GM12878 (cell line): ENCODE measurements around the gene SCGB3A2. TPM values are rescaled to one million over a fixed set of nuclear protein-coding genes. Genes with fewer than 3 reads are reported as not detected.

Experiments used
- ATAC-seq: fragments of 200-7000 bp; cut with Tn5 transposase; 3 replicates; pipeline ENCODE4 v1.9.1; 2020; ENCODE audit warnings: mild to moderate bottlenecking, moderate library complexity
- BruUV-seq: library from RNA; stranded (reverse); fragments of 400-500 nt; replicated peaks from 2 replicates; lab custom pipeline; 2021; lab: Mats Ljungman, UMichigan
- CTCF ChIA-PET: fragments of 300-600 bp; sonication (Branson Sonifier 250); formaldehyde crosslinking; extraction: SDS; loops from one replicate; lab custom pipeline; 2021; ENCODE audit warnings: inconsistent platforms; lab: Yijun Ruan, JAX
- POLR2A ChIA-PET: fragments of 350-600 bp; formaldehyde crosslinking; extraction: SDS; loops from one replicate; lab custom pipeline; 2021; ENCODE audit warnings: inconsistent platforms; lab: Charles Lee
- RAD21 ChIA-PET: fragments of 300-600 bp; sonication (Branson Sonifier 250); formaldehyde crosslinking; loops from one replicate; lab custom pipeline; 2023; ENCODE audit warnings: antibody characterized with exemption; ENCODE audit not compliant: unreplicated experiment; lab: Charles Lee
- SMC1A ChIA-PET: fragments of 300-600 bp; sonication (Branson Sonifier 250); formaldehyde crosslinking; loops from one replicate; lab custom pipeline; 2023; ENCODE audit not compliant: unreplicated experiment, uncharacterized antibody; lab: Charles Lee
- DNase-seq: peaks from one replicate; pipeline ENCODE4 v3.0.0-alpha.2; 2011; ENCODE audit warnings: low read depth, low spot score
- FAIRE-seq: peaks from 3 replicates; lab custom pipeline; 2011; peaks lifted over from hg19 to GRCh38; lab: Jason Lieb, UNC
- H2AFZ ChIP-seq: 2 replicates; pipeline ENCODE4 v1.6.0; 2011; ENCODE audit warnings: low read depth, low read length, control low read depth; ENCODE audit not compliant: control insufficient read depth
- H3K27ac ChIP-seq: 2 replicates; pipeline ENCODE4 v1.5.1; 2011; ENCODE audit warnings: control low read depth; ENCODE audit not compliant: control insufficient read depth, insufficient read depth
- H3K27me3 ChIP-seq, 2 experiments: replicated peaks in 1 of 2; 2 replicates each; pipeline versions ENCODE4 v1.6.0 to v1.6.1; 2011; ENCODE audit warnings: low read length in 1 of 2; ENCODE audit not compliant: control insufficient read depth in 2 of 2, insufficient read depth in 2 of 2
- H3K36me3 ChIP-seq, 2 experiments: 2 replicates each; pipeline ENCODE4 v1.5.1; 2011; ENCODE audit warnings: low read length in 1 of 2; ENCODE audit not compliant: control insufficient read depth in 2 of 2, insufficient read depth in 2 of 2
- H3K4me1 ChIP-seq: 2 replicates; pipeline ENCODE4 v1.6.1; 2011; ENCODE audit warnings: mild to moderate bottlenecking, low read length, moderate library complexity, mixed read lengths; ENCODE audit not compliant: control insufficient read depth, insufficient read depth
- H3K4me2 ChIP-seq: 2 replicates; pipeline ENCODE4 v1.6.0; 2011; ENCODE audit warnings: control low read depth; ENCODE audit not compliant: control insufficient read depth, insufficient read depth
- H3K4me3 ChIP-seq: fragments of 200-600 bp; sonication (generic); 2 replicates; pipeline ENCODE4 v1.5.1; 2016
- H3K79me2 ChIP-seq: 2 replicates; pipeline ENCODE4 v1.6.0; 2011; ENCODE audit warnings: low read length; ENCODE audit not compliant: control insufficient read depth, insufficient read depth
- H3K9ac ChIP-seq: 2 replicates; pipeline ENCODE4 v1.8.0; 2011; ENCODE audit warnings: low read length, control low read depth, mixed read lengths; ENCODE audit not compliant: control insufficient read depth, insufficient read depth
- H3K9me3 ChIP-seq: replicated peaks from 3 replicates; pipeline ENCODE4 v1.5.1; 2011; ENCODE audit warnings: mild to moderate bottlenecking, low read length; ENCODE audit not compliant: control insufficient read depth, insufficient read depth
- H4K20me1 ChIP-seq: 2 replicates; pipeline ENCODE4 v1.6.0; 2011; ENCODE audit not compliant: control insufficient read depth, insufficient read depth
- CBFB ChIP-seq: IDR thresholded peaks from 2 replicates; pipeline ENCODE4 v1.6.1; 2016; ENCODE audit warnings: antibody characterized with exemption, low read depth
- CUX1 ChIP-seq: IDR thresholded peaks from 2 replicates; pipeline ENCODE4 v1.6.1; 2012; ENCODE audit warnings: improper control_type of control experiment, low read depth, low read length; ENCODE audit not compliant: insufficient replicate concordance
- ETV6 ChIP-seq, 2 experiments: fragments of 450-650 bp in 1 of 2; IDR thresholded peaks in 1 of 2; conservative IDR thresholded peaks in 1 of 2; 2 replicates each; pipeline ENCODE4 v1.6.1; 2014; ENCODE audit warnings: antibody characterized with exemption in 1 of 2, borderline replicate concordance in 1 of 2, low read depth in 1 of 2, mild to moderate bottlenecking in 1 of 2, moderate library complexity in 1 of 2
- RUNX3 ChIP-seq: IDR thresholded peaks from 2 replicates; pipeline ENCODE4 v1.6.1; 2012; ENCODE audit warnings: low read length, inconsistent platforms
- USF2 ChIP-seq: IDR thresholded peaks from 2 replicates; pipeline ENCODE4 v1.6.1; 2011; ENCODE audit warnings: low read depth, low read length, improper control_type of control experiment, borderline replicate concordance
- ZNF217 ChIP-seq: fragments of 450-650 bp; IDR thresholded peaks from 2 replicates; pipeline ENCODE4 v1.6.1; 2017; ENCODE audit warnings: antibody characterized with exemption, mild to moderate bottlenecking
- ZNF274 ChIP-seq: IDR thresholded peaks from one replicate; pipeline ENCODE4 v1.8.0; 2011; ENCODE audit not compliant: insufficient read length, insufficient read depth
- WGBS: methylation state at CpG from one replicate; pipeline ENCODE4 v1.1.6; 2016; ENCODE audit warnings: low lambda C conversion rate; ENCODE audit not compliant: insufficient replicate concordance, insufficient coverage; ENCODE audit errors: missing lambda C conversion rate; 5-methylcytosine and 5-hydroxymethylcytosine counted together
- in situ Hi-C: fragments of 300-500 bp; cut with MboI; formaldehyde crosslinking; loops from 9 replicates; pipeline ENCODE4 v1.14.3; 2018; ENCODE audit warnings: mixed read lengths
- intact Hi-C: fragments of 100-400 bp; cut with micrococcal nuclease; formaldehyde crosslinking; loops from one replicate; pipeline ENCODE4 v1.14.2; 2022; ENCODE audit not compliant: unreplicated experiment
- polyA plus RNA-seq, 11 experiments: library from polyadenylated mRNA; depleted of rRNA in 4 of 11; unstranded in 6 of 11; stranded (reverse) in 5 of 11; fragments of >200 nt; fragmentation: Nextera tagmentation in 4 of 11; fragmentation: Illumina TruSeq in 1 of 11; extraction: Ambion mirVana in 4 of 11; extraction: Trizol in 1 of 11; gene quantifications; 1 replicate in 1 of 11; 2 replicates in 10 of 11; pipeline versions ENCODE4 v1.2.1 to v1.2.3, GENCODE V29; 2011 to 2016; ENCODE audit warnings: inconsistent platforms in 2 of 11, missing spikeins in 2 of 11, low read depth in 1 of 11
- total RNA-seq, 4 experiments: library from RNA; depleted of rRNA in 3 of 4; stranded (reverse); fragments of >200 nt in 3 of 4; fragmentation: Illumina TruSeq in 1 of 4; extraction: Trizol in 1 of 4; gene quantifications; 2 replicates each; pipeline versions ENCODE4 v1.2.1 to v1.2.3, GENCODE V29; 2013 to 2021
- TF ChIP-seq, protein P1 (sequence below): fragments of 450-650 bp; IDR thresholded peaks from 2 replicates; pipeline ENCODE4 v1.6.1; 2017; ENCODE audit warnings: mild to moderate bottlenecking, moderate library complexity
- TF ChIP-seq, protein P2 (sequence below): fragments of 450-650 bp; IDR thresholded peaks from 2 replicates; pipeline ENCODE4 v1.6.1; 2016; ENCODE audit warnings: mild to moderate bottlenecking, moderate library complexity, borderline replicate concordance

The SCGB3A2 gene
- total and polyA plus RNA-seq, 10 of the 15 experiments (the other 5 are each of a cell fraction or from before 2014, with no cell fraction given) = 0.24 TPM; not detected in 9

- H3K27ac ChIP-seq = no peak overlapping the region
- no peaks in the 10 kb centered on the region for H3K79me2 ChIP-seq
- ChIA-PET SMC1A (interaction anchor here (1.2 to 1.3 kb wide), 2 partner anchors 13 to 23 kb away, joined by 3 to 7 read pairs; no protein-coding TSS in a partner anchor), CTCF (interaction anchor here (1.2 to 2.5 kb wide), 3 partner anchors 10 to 14 kb away, joined by 4 to 9 read pairs (median 7); no protein-coding TSS in a partner anchor), RAD21 (no interaction called here), POLR2A (no interaction called here)
- intact Hi-C loops (no loop called here), in situ Hi-C loops (no loop called here)
- no peaks in the 10 kb centered on the region for H3K27me3 ChIP-seq
- no peak for DNase-seq
- ATAC-seq = no peak
- H3K4me2 ChIP-seq = no peak overlapping the region
- no peak for FAIRE-seq
- H3K4me1 ChIP-seq = no peaks in the 10 kb centered on the region
- no peaks in the 10 kb centered on the region for H4K20me1 ChIP-seq
- no TSS peak for BruUV-seq
- H3K9me3 ChIP-seq = no peaks in the 10 kb centered on the region
- no peak overlapping the region for H3K9ac ChIP-seq
- H2AFZ ChIP-seq = no peak overlapping the region
- no peak overlapping the region for H3K4me3 ChIP-seq
- WGBS = 70% methylated on average over 4 of the region's 4 CpGs
- no peaks in the 10 kb centered on the region for H3K36me3 ChIP-seq
- no peak for TF ChIP-seq CUX1
- TF ChIP-seq ZNF217 = no peak
- TF ChIP-seq RUNX3 = no peak
- no peak for TF ChIP-seq CBFB
- TF ChIP-seq ZNF274 = no peak
- TF ChIP-seq, protein P1, sequence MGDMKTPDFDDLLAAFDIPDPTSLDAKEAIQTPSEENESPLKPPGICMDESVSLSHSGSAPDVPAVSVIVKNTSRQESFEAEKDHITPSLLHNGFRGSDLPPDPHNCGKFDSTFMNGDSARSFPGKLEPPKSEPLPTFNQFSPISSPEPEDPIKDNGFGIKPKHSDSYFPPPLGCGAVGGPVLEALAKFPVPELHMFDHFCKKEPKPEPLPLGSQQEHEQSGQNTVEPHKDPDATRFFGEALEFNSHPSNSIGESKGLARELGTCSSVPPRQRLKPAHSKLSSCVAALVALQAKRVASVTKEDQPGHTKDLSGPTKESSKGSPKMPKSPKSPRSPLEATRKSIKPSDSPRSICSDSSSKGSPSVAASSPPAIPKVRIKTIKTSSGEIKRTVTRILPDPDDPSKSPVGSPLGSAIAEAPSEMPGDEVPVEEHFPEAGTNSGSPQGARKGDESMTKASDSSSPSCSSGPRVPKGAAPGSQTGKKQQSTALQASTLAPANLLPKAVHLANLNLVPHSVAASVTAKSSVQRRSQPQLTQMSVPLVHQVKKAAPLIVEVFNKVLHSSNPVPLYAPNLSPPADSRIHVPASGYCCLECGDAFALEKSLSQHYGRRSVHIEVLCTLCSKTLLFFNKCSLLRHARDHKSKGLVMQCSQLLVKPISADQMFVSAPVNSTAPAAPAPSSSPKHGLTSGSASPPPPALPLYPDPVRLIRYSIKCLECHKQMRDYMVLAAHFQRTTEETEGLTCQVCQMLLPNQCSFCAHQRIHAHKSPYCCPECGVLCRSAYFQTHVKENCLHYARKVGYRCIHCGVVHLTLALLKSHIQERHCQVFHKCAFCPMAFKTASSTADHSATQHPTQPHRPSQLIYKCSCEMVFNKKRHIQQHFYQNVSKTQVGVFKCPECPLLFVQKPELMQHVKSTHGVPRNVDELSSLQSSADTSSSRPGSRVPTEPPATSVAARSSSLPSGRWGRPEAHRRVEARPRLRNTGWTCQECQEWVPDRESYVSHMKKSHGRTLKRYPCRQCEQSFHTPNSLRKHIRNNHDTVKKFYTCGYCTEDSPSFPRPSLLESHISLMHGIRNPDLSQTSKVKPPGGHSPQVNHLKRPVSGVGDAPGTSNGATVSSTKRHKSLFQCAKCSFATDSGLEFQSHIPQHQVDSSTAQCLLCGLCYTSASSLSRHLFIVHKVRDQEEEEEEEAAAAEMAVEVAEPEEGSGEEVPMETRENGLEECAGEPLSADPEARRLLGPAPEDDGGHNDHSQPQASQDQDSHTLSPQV = no peak
- TF ChIP-seq USF2 = no peak
- no peak for TF ChIP-seq ETV6 (conservative IDR thresholded peaks at IDR 0.05 in 1 of 2, IDR thresholded peaks at IDR 0.05 in 1 of 2; ENCODE audit: borderline replicate concordance in 1 of 2, low read depth in 1 of 2)
- TF ChIP-seq, protein P2, sequence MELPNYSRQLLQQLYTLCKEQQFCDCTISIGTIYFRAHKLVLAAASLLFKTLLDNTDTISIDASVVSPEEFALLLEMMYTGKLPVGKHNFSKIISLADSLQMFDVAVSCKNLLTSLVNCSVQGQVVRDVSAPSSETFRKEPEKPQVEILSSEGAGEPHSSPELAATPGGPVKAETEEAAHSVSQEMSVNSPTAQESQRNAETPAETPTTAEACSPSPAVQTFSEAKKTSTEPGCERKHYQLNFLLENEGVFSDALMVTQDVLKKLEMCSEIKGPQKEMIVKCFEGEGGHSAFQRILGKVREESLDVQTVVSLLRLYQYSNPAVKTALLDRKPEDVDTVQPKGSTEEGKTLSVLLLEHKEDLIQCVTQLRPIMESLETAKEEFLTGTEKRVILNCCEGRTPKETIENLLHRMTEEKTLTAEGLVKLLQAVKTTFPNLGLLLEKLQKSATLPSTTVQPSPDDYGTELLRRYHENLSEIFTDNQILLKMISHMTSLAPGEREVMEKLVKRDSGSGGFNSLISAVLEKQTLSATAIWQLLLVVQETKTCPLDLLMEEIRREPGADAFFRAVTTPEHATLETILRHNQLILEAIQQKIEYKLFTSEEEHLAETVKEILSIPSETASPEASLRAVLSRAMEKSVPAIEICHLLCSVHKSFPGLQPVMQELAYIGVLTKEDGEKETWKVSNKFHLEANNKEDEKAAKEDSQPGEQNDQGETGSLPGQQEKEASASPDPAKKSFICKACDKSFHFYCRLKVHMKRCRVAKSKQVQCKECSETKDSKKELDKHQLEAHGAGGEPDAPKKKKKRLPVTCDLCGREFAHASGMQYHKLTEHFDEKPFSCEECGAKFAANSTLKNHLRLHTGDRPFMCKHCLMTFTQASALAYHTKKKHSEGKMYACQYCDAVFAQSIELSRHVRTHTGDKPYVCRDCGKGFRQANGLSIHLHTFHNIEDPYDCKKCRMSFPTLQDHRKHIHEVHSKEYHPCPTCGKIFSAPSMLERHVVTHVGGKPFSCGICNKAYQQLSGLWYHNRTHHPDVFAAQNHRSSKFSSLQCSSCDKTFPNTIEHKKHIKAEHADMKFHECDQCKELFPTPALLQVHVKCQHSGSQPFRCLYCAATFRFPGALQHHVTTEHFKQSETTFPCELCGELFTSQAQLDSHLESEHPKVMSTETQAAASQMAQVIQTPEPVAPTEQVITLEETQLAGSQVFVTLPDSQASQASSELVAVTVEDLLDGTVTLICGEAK = no peak
Measured at GRCh38 chr5:147845618-147846017, 32.9 kb upstream of the SCGB3A2 start.
